Transverse colon (tissue), 4 donors: ENCODE measurements around the gene ITM2C. TPM values are rescaled to one million over a fixed set of nuclear protein-coding genes. Genes with fewer than 3 reads are reported as not detected.

Experiments used
- DNase-seq: peaks from one replicate; pipeline ENCODE4 v3.0.0-alpha.2; 2019
- H3K27ac ChIP-seq, 4 donors: fragments of 200-600 bp; sonication (generic); 2 replicates each; pipeline ENCODE4 v1.5.1; 2016 to 2018; ENCODE audit warnings: inconsistent platforms in 4 of 4
- H3K27me3 ChIP-seq: fragments of 200-600 bp; sonication (generic); 2 replicates; pipeline ENCODE4 v1.5.1; 2017; ENCODE audit warnings: inconsistent platforms
- H3K36me3 ChIP-seq, 4 donors: fragments of 200-600 bp; sonication (generic); 2 replicates each; pipeline ENCODE4 v1.5.1; 2017 to 2019; ENCODE audit warnings: inconsistent platforms in 4 of 4
- H3K4me1 ChIP-seq, 4 donors: fragments of 200-600 bp; sonication (generic); 2 replicates each; pipeline ENCODE4 v1.5.1; 2017 to 2020; ENCODE audit warnings: inconsistent platforms in 4 of 4
- H3K4me3 ChIP-seq, 4 donors: fragments of 200-600 bp; sonication (generic); 1 replicate in 1 of 4; 2 replicates in 3 of 4; pipeline versions ENCODE4 v1.5.1 to v1.6.1; 2017 to 2019; ENCODE audit warnings: inconsistent platforms in 4 of 4
- H3K9me3 ChIP-seq, 2 donors: fragments of 200-600 bp; sonication (generic); 2 replicates each; pipeline ENCODE4 v1.5.1; 2017 to 2019; ENCODE audit warnings: inconsistent platforms in 2 of 2
- EP300 ChIP-seq: sonication (generic); formaldehyde crosslinking; IDR thresholded peaks from one replicate; pipeline ENCODE4 v1.6.1; 2017; ENCODE audit warnings: antibody characterized with exemption, low read depth
- POLR2A ChIP-seq: fragments of 450-650 bp; IDR thresholded peaks from one replicate; pipeline ENCODE4 v1.6.1; 2016; ENCODE audit warnings: antibody characterized with exemption, mild to moderate bottlenecking, moderate library complexity
- POLR2AphosphoS5 ChIP-seq, 3 donors: sonication (generic); formaldehyde crosslinking; IDR thresholded peaks; one replicate each; pipeline ENCODE4 v1.6.1; 2016; ENCODE audit warnings: antibody characterized with exemption in 3 of 3
- WGBS, 2 donors: methylation state at CpG; one replicate each; pipeline ENCODE4 v1.1.5; 2018; ENCODE audit warnings: low coverage in 1 of 2; 5-methylcytosine and 5-hydroxymethylcytosine counted together
- in situ Hi-C, 4 donors: fragments of 200-750 bp; cut with MboI; loops; one replicate each; pipeline versions ENCODE4 v1.15.0 to v1.15.1; 2017; ENCODE audit warnings: low sequenced_read_pairs in 3 of 4, low pct_ligation_motif_present in 1 of 4, low pct_unique_long_range_greater_than_20kb in 1 of 4
- intact Hi-C: fragments of 100-400 bp; cut with DNase I; formaldehyde crosslinking; loops from one replicate; pipeline ENCODE4 v1.15.1; 2023; ENCODE audit warnings: low total_unique reads
- total RNA-seq, 4 donors: library from RNA; depleted of rRNA; stranded (reverse); fragments of >200 nt; gene quantifications; one replicate each; pipeline ENCODE4 v1.1.0, GENCODE V29; 2016
- TF ChIP-seq, protein P1 (sequence below), 5 experiments: fragments of 200-600 bp in 3 of 5; fragments of 450-650 bp in 2 of 5; sonication (generic) in 3 of 5; IDR thresholded peaks; 1 replicate in 2 of 5; 2 replicates in 3 of 5; pipeline ENCODE4 v1.5.1; 2016 to 2017; ENCODE audit warnings: antibody characterized with exemption in 5 of 5, inconsistent platforms in 3 of 5, mild to moderate bottlenecking in 2 of 5, moderate library complexity in 1 of 5

ITM2C gene
- total RNA-seq, 4 donors from 2014 or later, result 911 to 2,535 (median 1,776) TPM

DNA sequence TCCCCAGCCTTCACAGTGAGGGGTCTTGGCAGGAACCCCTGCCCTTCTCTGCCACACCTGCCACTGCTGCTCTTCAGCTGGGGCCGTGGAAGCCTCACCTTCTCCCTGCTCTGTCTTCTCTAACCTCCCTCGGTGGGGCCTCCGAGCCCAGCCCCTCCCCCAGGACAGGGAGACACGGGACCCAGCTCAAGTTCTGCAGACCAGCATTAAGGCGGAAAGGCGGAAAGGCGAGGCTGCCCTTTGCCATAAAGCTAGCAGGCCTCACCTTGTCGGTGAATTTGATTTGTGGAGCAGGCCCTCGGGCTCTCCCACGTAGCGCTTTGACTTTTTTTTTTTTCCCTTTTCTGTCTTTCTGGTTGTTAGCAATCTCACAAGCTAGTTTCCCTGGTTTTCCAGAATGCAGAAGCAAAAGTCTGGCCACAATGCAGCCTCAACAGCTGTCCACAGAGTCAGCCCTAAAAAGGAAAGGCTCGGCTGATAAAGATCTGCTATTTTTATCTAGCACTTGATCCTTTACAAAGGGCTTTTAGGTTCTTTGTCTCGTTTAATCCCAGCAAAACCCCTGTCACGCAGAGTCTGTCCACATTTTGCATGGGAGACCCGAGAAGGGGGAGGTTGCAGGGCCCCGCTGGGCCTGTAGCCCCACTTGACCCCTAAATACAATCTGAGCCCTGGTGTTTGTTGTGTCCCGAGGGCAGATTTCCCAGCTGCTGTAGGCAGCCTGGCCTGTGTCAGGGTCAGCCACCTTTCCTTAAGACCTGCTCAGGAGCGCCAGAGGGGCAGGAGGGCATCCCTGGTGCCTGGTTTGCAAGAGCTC, 6.0 kb downstream of the ITM2C start:
- no peak for TF ChIP-seq POLR2A
- TF ChIP-seq POLR2AphosphoS5 (IDR thresholded peaks at IDR 0.05), result peak in 2 of 3 donors; percentile 44 to 64
- 35% methylated on average over 18 of the region's 18 CpGs; no CpG with 5 or more reads in 1 of the 2 donors for WGBS, 2 donors
- peak overlapping the region; percentile 93 to 96 (median 95) for H3K27ac ChIP-seq
- no peaks in the 10 kb centered on the region for H3K27me3 ChIP-seq
- H3K36me3 ChIP-seq, result peaks cover 0 to under 1% (median 0%) of the 10 kb centered on the region in 4 donors
- in situ Hi-C loops, result no loop called here
- intact Hi-C loops, result no loop called here
- no peaks in the 10 kb centered on the region for H3K9me3 ChIP-seq
- peaks cover 50 to 98% (median 91%) of the 10 kb centered on the region in 4 donors for H3K4me1 ChIP-seq
- DNase-seq, result peak; percentile 77
- peak overlapping the region in 2 of 4 donors; percentile 4 to 96 for H3K4me3 ChIP-seq

DNA sequence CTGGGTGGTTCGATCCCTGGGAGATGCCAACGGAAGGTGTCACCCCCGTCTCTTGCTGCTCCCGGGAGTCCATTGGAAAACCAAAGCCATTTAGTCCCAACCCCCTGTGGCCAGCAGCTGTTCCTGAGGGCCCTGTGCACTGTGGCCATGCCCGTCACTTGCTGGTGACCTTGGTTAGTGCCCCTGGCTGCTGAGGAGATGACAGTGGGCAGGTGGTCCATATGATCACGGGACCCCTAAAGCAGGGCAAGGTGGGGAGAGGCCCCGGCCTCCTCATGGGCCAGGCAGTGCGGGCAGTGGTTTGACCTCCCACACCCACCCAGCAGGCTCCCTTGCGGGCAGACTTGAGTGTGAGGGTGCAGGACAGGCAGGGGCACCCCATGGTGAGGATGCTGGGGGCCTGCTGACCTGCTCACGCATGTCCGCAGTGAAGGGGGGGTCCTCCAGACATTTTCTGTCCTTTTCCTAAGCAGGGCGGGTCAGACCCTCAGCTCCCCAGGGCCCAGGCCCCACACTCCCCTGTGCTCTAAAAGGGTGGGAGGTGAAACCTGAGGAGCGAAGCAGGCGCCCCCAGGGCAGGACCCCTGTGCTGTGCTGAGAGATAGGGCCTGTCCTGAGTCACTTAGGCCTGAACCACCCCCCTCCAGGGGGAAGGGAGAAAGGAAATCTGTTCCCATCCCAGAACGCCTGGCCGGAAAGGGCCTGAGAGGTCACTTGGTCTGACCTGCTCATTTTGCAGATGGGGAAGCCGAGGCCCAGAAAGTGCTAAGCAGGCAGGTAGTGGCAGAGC, 6.8 kb downstream of the ITM2C start:
- no peak for DNase-seq
- Histone ChIP-seq H3K27me3 (no peaks in the 10 kb centered on the region), H3K4me1 (peaks cover 50 to 100% (median 87%) of the 10 kb centered on the region in 4 donors), H3K27ac (peak overlapping the region; percentile 93 to 96 (median 95)), H3K36me3 (peaks cover 0 to 9% (median 0%) of the 10 kb centered on the region in 4 donors), H3K4me3 (peak overlapping the region in 2 of 4 donors; percentile 4 to 96), H3K9me3 (no peaks in the 10 kb centered on the region)
- TF ChIP-seq POLR2AphosphoS5 (IDR thresholded peaks at IDR 0.05) (no peak), POLR2A (no peak), EP300 (no peak)
- TF ChIP-seq, protein P1, sequence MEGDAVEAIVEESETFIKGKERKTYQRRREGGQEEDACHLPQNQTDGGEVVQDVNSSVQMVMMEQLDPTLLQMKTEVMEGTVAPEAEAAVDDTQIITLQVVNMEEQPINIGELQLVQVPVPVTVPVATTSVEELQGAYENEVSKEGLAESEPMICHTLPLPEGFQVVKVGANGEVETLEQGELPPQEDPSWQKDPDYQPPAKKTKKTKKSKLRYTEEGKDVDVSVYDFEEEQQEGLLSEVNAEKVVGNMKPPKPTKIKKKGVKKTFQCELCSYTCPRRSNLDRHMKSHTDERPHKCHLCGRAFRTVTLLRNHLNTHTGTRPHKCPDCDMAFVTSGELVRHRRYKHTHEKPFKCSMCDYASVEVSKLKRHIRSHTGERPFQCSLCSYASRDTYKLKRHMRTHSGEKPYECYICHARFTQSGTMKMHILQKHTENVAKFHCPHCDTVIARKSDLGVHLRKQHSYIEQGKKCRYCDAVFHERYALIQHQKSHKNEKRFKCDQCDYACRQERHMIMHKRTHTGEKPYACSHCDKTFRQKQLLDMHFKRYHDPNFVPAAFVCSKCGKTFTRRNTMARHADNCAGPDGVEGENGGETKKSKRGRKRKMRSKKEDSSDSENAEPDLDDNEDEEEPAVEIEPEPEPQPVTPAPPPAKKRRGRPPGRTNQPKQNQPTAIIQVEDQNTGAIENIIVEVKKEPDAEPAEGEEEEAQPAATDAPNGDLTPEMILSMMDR (IDR thresholded peaks at IDR 0.05), result no peak
- WGBS, 2 donors, result 76 to 90% methylated on average over 2 to 17 of the region's 17 CpGs
- in situ Hi-C loops (no loop called here), intact Hi-C loops (no loop called here)

GRCh38 chr2:230872151-230872967, 7.6 kb downstream of the ITM2C start:
- WGBS, 2 donors, result 73 to 100% methylated on average over 1 to 14 of the region's 14 CpGs
- Histone ChIP-seq H3K27ac (peak overlapping the region; percentile 93 to 96 (median 95)), H3K9me3 (no peaks in the 10 kb centered on the region), H3K27me3 (no peaks in the 10 kb centered on the region), H3K4me3 (peak overlapping the region in 1 of 4 donors; percentile 14), H3K4me1 (peaks cover 56 to 100% (median 87%) of the 10 kb centered on the region in 4 donors), H3K36me3 (peaks cover 0 to 17% (median 0%) of the 10 kb centered on the region in 4 donors)
- TF ChIP-seq EP300 (no peak), POLR2A (no peak), POLR2AphosphoS5 (IDR thresholded peaks at IDR 0.05) (no peak)
- TF ChIP-seq, protein P1 (IDR thresholded peaks at IDR 0.05), result no peak
- no peak for DNase-seq
- intact Hi-C loops (no loop called here), in situ Hi-C loops (no loop called here)

DNA sequence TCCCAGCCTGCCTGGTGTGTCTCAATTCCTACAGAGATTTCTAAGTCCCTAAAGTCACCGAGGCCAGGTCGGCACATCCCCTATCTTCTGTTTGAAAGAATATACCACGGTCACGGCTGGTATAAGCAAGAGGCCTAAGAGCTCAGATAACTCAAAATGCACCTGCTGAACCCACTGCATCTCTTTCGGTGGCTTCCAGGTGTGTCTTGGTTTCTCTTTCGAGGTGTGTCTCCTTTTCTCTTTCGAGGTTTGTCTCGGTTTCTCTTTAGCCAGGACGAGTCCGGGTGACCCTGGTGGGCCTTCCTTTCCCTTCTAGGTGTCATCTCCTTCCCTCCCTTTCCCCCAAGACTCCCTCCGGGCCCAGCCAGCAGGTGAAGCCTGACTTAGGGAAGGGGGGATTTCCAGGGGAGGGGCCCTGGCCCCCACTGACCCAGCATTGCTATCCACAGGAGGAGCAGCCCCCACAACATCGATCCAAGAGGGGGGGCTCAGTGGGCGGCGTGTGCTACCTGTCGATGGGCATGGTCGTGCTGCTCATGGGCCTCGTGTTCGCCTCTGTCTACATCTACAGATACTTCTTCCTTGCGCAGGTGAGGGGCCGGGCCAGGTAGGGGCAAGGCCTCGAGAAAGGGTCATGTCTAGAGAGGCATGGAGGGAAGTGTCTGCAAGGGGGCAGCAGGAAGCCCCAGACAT, 8.4 kb downstream of the ITM2C start:
- H3K36me3 ChIP-seq, result peaks cover 0 to 17% (median 0%) of the 10 kb centered on the region in 4 donors
- no peaks in the 10 kb centered on the region for H3K9me3 ChIP-seq
- in situ Hi-C loops (no loop called here), intact Hi-C loops (no loop called here)
- 58% methylated on average over 21 of the region's 21 CpGs; no CpG with 5 or more reads in 1 of the 2 donors for WGBS, 2 donors
- peak; percentile 55 for DNase-seq
- TF ChIP-seq EP300 (no peak), POLR2AphosphoS5 (IDR thresholded peaks at IDR 0.05) (no peak)
- H3K4me1 ChIP-seq, result peaks cover 62 to 100% (median 87%) of the 10 kb centered on the region in 4 donors
- peak overlapping the region; percentile 93 to 96 (median 95) for H3K27ac ChIP-seq
- H3K27me3 ChIP-seq, result no peaks in the 10 kb centered on the region
- H3K4me3 ChIP-seq, result no peak overlapping the region
